IMR-90 (cell line): ENCODE data around the gene ARHGAP12. TPM values are rescaled to one million over a fixed set of nuclear protein-coding genes. Genes with fewer than 3 reads are reported as not detected.

Experiments used
- ATAC-seq: fragments of 200-7000 bp; cut with Tn5 transposase; 2 replicates; pipeline ENCODE4 v1.9.1; 2020; ENCODE audit warnings: low read depth, mild to moderate bottlenecking, moderate library complexity
- BruUV-seq: library from RNA; stranded (reverse); fragments of 400-500 nt; replicated peaks from 2 replicates; lab custom pipeline; 2021; lab: Mats Ljungman, UMichigan
- CTCF ChIA-PET: fragments of 300-600 bp; formaldehyde crosslinking; extraction: SDS; loops from one replicate; lab custom pipeline; 2021; ENCODE audit warnings: antibody characterized with exemption; lab: Yijun Ruan, JAX
- POLR2A ChIA-PET: fragments of 300-600 bp; sonication (Branson Sonifier 250); formaldehyde crosslinking; loops from one replicate; lab custom pipeline; 2022; ENCODE audit warnings: antibody characterized with exemption; ENCODE audit not compliant: unreplicated experiment; lab: Charles Lee
- DNase-seq: peaks from one replicate; pipeline ENCODE4 v3.0.0; 2013
- H2AFZ ChIP-seq: replicated peaks from 2 replicates; pipeline ENCODE3; 2013; ENCODE audit warnings: low read length, mild to moderate bottlenecking; ENCODE audit not compliant: poor library complexity
- H2AK5ac ChIP-seq: 2 replicates; pipeline ENCODE4 v1.6.1; 2013; ENCODE audit warnings: low read depth, low read length, inconsistent platforms
- H2AK9ac ChIP-seq: replicated peaks from 2 replicates; pipeline ENCODE3; 2013; ENCODE audit warnings: mild to moderate bottlenecking, low read depth, low read length, moderate library complexity; ENCODE audit not compliant: poor library complexity
- H2BK120ac ChIP-seq: 2 replicates; pipeline ENCODE4 v1.6.1; 2013; ENCODE audit warnings: low read depth, low read length, inconsistent platforms
- H2BK15ac ChIP-seq: 3 replicates; pipeline ENCODE4 v1.6.1; 2013; ENCODE audit warnings: low read depth, low read length, inconsistent platforms
- H2BK20ac ChIP-seq: 2 replicates; pipeline ENCODE4 v1.6.1; 2013; ENCODE audit warnings: low read depth, mild to moderate bottlenecking, inconsistent platforms, low read length, moderate library complexity
- H2BK5ac ChIP-seq: 2 replicates; pipeline ENCODE4 v1.6.1; 2013; ENCODE audit warnings: mild to moderate bottlenecking, low read depth, low read length, inconsistent platforms; ENCODE audit not compliant: poor library complexity, severe bottlenecking
- H3K14ac ChIP-seq: replicated peaks from 2 replicates; pipeline ENCODE4 v1.6.1; 2013; ENCODE audit warnings: low read depth, low read length, inconsistent platforms
- H3K18ac ChIP-seq: 2 replicates; pipeline ENCODE4 v1.6.1; 2013; ENCODE audit warnings: low read depth, low read length, control low read depth
- H3K23ac ChIP-seq: 2 replicates; pipeline ENCODE4 v1.6.1; 2013; ENCODE audit warnings: low read depth, low read length, inconsistent platforms
- H3K27ac ChIP-seq: 2 replicates; pipeline ENCODE4 v1.5.1; 2013; ENCODE audit warnings: mild to moderate bottlenecking, control low read depth, low read length; ENCODE audit not compliant: insufficient read depth
- H3K27me3 ChIP-seq: 2 replicates; pipeline ENCODE4 v1.6.1; 2013; ENCODE audit warnings: low read length; ENCODE audit not compliant: control insufficient read depth, insufficient read depth
- H3K36me3 ChIP-seq: 2 replicates; pipeline ENCODE4 v1.6.1; 2013; ENCODE audit warnings: low read length, mixed read lengths; ENCODE audit not compliant: control insufficient read depth, insufficient read depth
- H3K4ac ChIP-seq: 2 replicates; pipeline ENCODE4 v1.6.1; 2013; ENCODE audit warnings: low read depth, low read length, inconsistent platforms
- H3K4me1 ChIP-seq: 2 replicates; pipeline ENCODE4 v1.6.1; 2013; ENCODE audit warnings: low read length, mixed read lengths; ENCODE audit not compliant: control insufficient read depth, insufficient read depth
- H3K4me2 ChIP-seq: 2 replicates; pipeline ENCODE4 v1.6.1; 2013; ENCODE audit warnings: low read depth, mild to moderate bottlenecking, control low read depth, low read length, moderate library complexity
- H3K4me3 ChIP-seq: 2 replicates; pipeline ENCODE4 v1.5.1; 2013; ENCODE audit warnings: low read depth, mild to moderate bottlenecking, control low read depth, low read length, moderate library complexity; ENCODE audit not compliant: insufficient read depth
- H3K56ac ChIP-seq: 2 replicates; pipeline ENCODE4 v1.6.1; 2013; ENCODE audit warnings: low read length, inconsistent platforms; ENCODE audit not compliant: insufficient read depth; ENCODE audit errors: extremely low read depth
- H3K79me1 ChIP-seq, 2 experiments: 2 replicates each; pipeline ENCODE4 v1.6.1; 2013; ENCODE audit warnings: low read length in 2 of 2, inconsistent platforms in 1 of 2, low read depth in 1 of 2
- H3K9ac ChIP-seq: 2 replicates; pipeline ENCODE4 v1.6.1; 2013; ENCODE audit warnings: low read depth, low read length, control low read depth
- H3K9me1 ChIP-seq: 2 replicates; pipeline ENCODE4 v1.6.1; 2013; ENCODE audit warnings: low read length, inconsistent platforms; ENCODE audit not compliant: insufficient read depth
- H3K9me3 ChIP-seq: 2 replicates; pipeline ENCODE4 v1.6.1; 2013; ENCODE audit warnings: low read length; ENCODE audit not compliant: control insufficient read depth, insufficient read depth
- H4K20me1 ChIP-seq: 2 replicates; pipeline ENCODE4 v1.6.1; 2013; ENCODE audit warnings: low read length, inconsistent platforms; ENCODE audit not compliant: insufficient read depth
- H4K5ac ChIP-seq: 2 replicates; pipeline ENCODE4 v1.6.1; 2013; ENCODE audit warnings: mild to moderate bottlenecking, low read depth, low read length, control low read depth
- H4K8ac ChIP-seq, 2 experiments: 2 replicates each; pipeline ENCODE4 v1.6.1; 2013; ENCODE audit warnings: low read depth in 2 of 2, low read length in 2 of 2, control low read depth in 1 of 2, inconsistent platforms in 1 of 2
- H4K91ac ChIP-seq: 2 replicates; pipeline ENCODE4 v1.6.1; 2013; ENCODE audit warnings: low read depth, low read length, inconsistent platforms; ENCODE audit not compliant: insufficient read depth
- BHLHE40 ChIP-seq: fragments of 150-350 bp; IDR thresholded peaks from 2 replicates; pipeline ENCODE4 v1.6.1; 2016; ENCODE audit warnings: mild to moderate bottlenecking, low read depth, low read length
- CEBPB ChIP-seq: IDR thresholded peaks from 2 replicates; pipeline ENCODE4 v1.6.1; 2012; ENCODE audit warnings: low read depth, low read length, improper control_type of control experiment
- CHD1 ChIP-seq: IDR thresholded peaks from 2 replicates; pipeline ENCODE4 v1.6.1; 2012; ENCODE audit warnings: low read depth, low read length, improper control_type of control experiment
- CTCF ChIP-seq: conservative IDR thresholded peaks from 2 replicates; pipeline ENCODE4 v1.5.1; 2012; ENCODE audit warnings: mild to moderate bottlenecking, low read depth, low read length, improper control_type of control experiment
- FOS ChIP-seq: fragments of 150-350 bp; IDR thresholded peaks from 2 replicates; pipeline ENCODE4 v1.6.1; 2016; ENCODE audit warnings: low read depth, low read length
- MAFK ChIP-seq: IDR thresholded peaks from 2 replicates; pipeline ENCODE4 v1.6.1; 2012; ENCODE audit warnings: low read depth, low read length, improper control_type of control experiment
- MAZ ChIP-seq: IDR thresholded peaks from 2 replicates; pipeline ENCODE4 v1.6.1; 2012; ENCODE audit warnings: low read depth, mild to moderate bottlenecking, low read length, improper control_type of control experiment, moderate library complexity, borderline replicate concordance
- MXI1 ChIP-seq: IDR thresholded peaks from 2 replicates; pipeline ENCODE4 v1.6.1; 2012; ENCODE audit warnings: low read depth, mild to moderate bottlenecking, low read length, moderate library complexity, borderline replicate concordance
- NFE2L2 ChIP-seq: fragments of 150-350 bp; IDR thresholded peaks from 2 replicates; pipeline ENCODE4 v1.6.1; 2016; ENCODE audit warnings: low read depth, mild to moderate bottlenecking, low read length
- POLR2A ChIP-seq: IDR thresholded peaks from 2 replicates; pipeline ENCODE4 v1.6.1; 2012; ENCODE audit warnings: mild to moderate bottlenecking, low read depth, low read length
- RAD21 ChIP-seq: IDR thresholded peaks from 2 replicates; pipeline ENCODE4 v1.6.1; 2012; ENCODE audit warnings: low read length, improper control_type of control experiment
- RCOR1 ChIP-seq: IDR thresholded peaks from 2 replicates; pipeline ENCODE4 v1.6.1; 2012; ENCODE audit warnings: mild to moderate bottlenecking, low read length, improper control_type of control experiment; ENCODE audit not compliant: insufficient replicate concordance
- RFX5 ChIP-seq: IDR thresholded peaks from 2 replicates; pipeline ENCODE4 v1.8.0; 2012; ENCODE audit warnings: low read depth, mild to moderate bottlenecking, low read length, moderate library complexity
- SMC3 ChIP-seq: fragments of 150-350 bp; IDR thresholded peaks from 2 replicates; pipeline ENCODE4 v1.6.1; 2016; ENCODE audit warnings: low read depth, mild to moderate bottlenecking, antibody characterized with exemption, low read length, moderate library complexity
- WGBS, 2 experiments: methylation state at CpG; one replicate each; pipeline versions ENCODE4 v1.1.5 to v1.1.7; 2013; ENCODE audit warnings: missing lambda C conversion rate in 2 of 2; ENCODE audit not compliant: insufficient read length in 1 of 2; ENCODE audit errors: extremely low coverage in 2 of 2; 5-methylcytosine and 5-hydroxymethylcytosine counted together
- dilution Hi-C: fragments of 300-500 bp; cut with HindIII; formaldehyde crosslinking; loops from one replicate; pipeline ENCODE4 v1.14.3; 2018; ENCODE audit warnings: low sequenced_read_pairs; ENCODE audit not compliant: unreplicated experiment
- in situ Hi-C: fragments of 300-500 bp; cut with MboI; formaldehyde crosslinking; loops from 3 replicates; pipeline ENCODE4 v1.14.3; 2019; ENCODE audit warnings: low sequenced_read_pairs, inconsistent platforms, mixed read lengths
- intact Hi-C: fragments of 100-400 bp; cut with micrococcal nuclease; formaldehyde crosslinking; loops from 2 replicates; pipeline ENCODE4 v1.10.0; 2022
- polyA plus RNA-seq, 3 experiments: library from polyadenylated mRNA; depleted of rRNA; stranded (reverse); fragments of >200 nt; gene quantifications; 2 replicates each; pipeline ENCODE4 v1.2.3, GENCODE V29; 2012; ENCODE audit warnings: low replicate concordance in 1 of 3
- total RNA-seq: library from RNA; depleted of rRNA; stranded (reverse); fragments of >200 nt; gene quantifications from 2 replicates; pipeline ENCODE4 v1.2.3, GENCODE V29; 2012
- TF ChIP-seq, protein P1 (sequence below): fragments of 150-350 bp; IDR thresholded peaks from 2 replicates; pipeline ENCODE4 v1.6.1; 2017; ENCODE audit warnings: mild to moderate bottlenecking, antibody characterized with exemption, low read length, low read depth
- TF ChIP-seq, protein P2 (sequence below): fragments of 150-350 bp; IDR thresholded peaks from 2 replicates; pipeline ENCODE4 v1.6.1; 2016; ENCODE audit warnings: low read depth, mild to moderate bottlenecking, low read length, moderate library complexity, borderline replicate concordance

Gene ARHGAP12
- total and polyA plus RNA-seq, 2 of the 4 experiments (the other 2 are of a cell fraction): 9.0 to 28.5 TPM

- Histone ChIP-seq H4K20me1 (no peaks in the 10 kb centered on the region; the same call in 1 of the 2 replicates), H3K27ac (no peak overlapping the region), H2AK5ac (no peak overlapping the region), H4K91ac (no peak overlapping the region), H2AFZ (no peak overlapping the region), H3K9me3 (no peaks in the 10 kb centered on the region), H3K9ac (no peak overlapping the region), H2BK15ac (no peak overlapping the region), H3K4me2 (no peak overlapping the region), H3K4ac (no peak overlapping the region), H3K36me3 (peaks cover 5% of the 10 kb centered on the region), H3K4me1 (no peaks in the 10 kb centered on the region), H2BK5ac (no peak overlapping the region), H2AK9ac (no peak overlapping the region), H3K14ac (no peak overlapping the region), H3K18ac (no peak overlapping the region), H4K8ac (no peak overlapping the region), H3K4me3 (no peak overlapping the region), H3K27me3 (no peaks in the 10 kb centered on the region), H2BK120ac (no peak overlapping the region), H3K9me1 (peaks cover 8% of the 10 kb centered on the region; the same call in 1 of the 2 replicates), H4K5ac (no peak overlapping the region), H3K56ac (no peak overlapping the region), H3K79me1 (peaks cover 9 to 36% of the 10 kb centered on the region in 2 experiments), H3K23ac (no peak overlapping the region), H2BK20ac (no peak overlapping the region)
- POLR2A ChIA-PET: no interaction called here
- WGBS, 2 experiments: no CpG with 5 or more reads among the region's 1 CpG
- in situ Hi-C loops (loop anchor here (25.0 kb wide), 1 partner anchor 361 kb away; no protein-coding TSS in a partner anchor), intact Hi-C loops (no loop called here), dilution Hi-C loops (no loop called here)
- no peak for DNase-seq
- no peak for ATAC-seq
- CTCF ChIA-PET: interaction anchor here (1.3 to 1.9 kb wide), 2 partner anchors 8 to 27 kb away, joined by 3 to 5 read pairs; no protein-coding TSS in a partner anchor
- TF ChIP-seq RFX5: no peak
- no peak for TF ChIP-seq POLR2A
- no peak for TF ChIP-seq MXI1
- TF ChIP-seq, protein P1, sequence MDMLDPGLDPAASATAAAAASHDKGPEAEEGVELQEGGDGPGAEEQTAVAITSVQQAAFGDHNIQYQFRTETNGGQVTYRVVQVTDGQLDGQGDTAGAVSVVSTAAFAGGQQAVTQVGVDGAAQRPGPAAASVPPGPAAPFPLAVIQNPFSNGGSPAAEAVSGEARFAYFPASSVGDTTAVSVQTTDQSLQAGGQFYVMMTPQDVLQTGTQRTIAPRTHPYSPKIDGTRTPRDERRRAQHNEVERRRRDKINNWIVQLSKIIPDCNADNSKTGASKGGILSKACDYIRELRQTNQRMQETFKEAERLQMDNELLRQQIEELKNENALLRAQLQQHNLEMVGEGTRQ: no peak
- TF ChIP-seq BHLHE40: no peak
- TF ChIP-seq MAFK: no peak
- no peak for TF ChIP-seq CEBPB
- TF ChIP-seq FOS: no peak
- TF ChIP-seq MAZ: no peak
- TF ChIP-seq, protein P2, sequence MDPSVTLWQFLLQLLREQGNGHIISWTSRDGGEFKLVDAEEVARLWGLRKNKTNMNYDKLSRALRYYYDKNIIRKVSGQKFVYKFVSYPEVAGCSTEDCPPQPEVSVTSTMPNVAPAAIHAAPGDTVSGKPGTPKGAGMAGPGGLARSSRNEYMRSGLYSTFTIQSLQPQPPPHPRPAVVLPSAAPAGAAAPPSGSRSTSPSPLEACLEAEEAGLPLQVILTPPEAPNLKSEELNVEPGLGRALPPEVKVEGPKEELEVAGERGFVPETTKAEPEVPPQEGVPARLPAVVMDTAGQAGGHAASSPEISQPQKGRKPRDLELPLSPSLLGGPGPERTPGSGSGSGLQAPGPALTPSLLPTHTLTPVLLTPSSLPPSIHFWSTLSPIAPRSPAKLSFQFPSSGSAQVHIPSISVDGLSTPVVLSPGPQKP: no peak
- TF ChIP-seq SMC3: no peak
- no peak for TF ChIP-seq RCOR1
- TF ChIP-seq CHD1: no peak
- TF ChIP-seq CTCF: no peak
- TF ChIP-seq NFE2L2: no peak
- no peak for TF ChIP-seq RAD21
- BruUV-seq: no TSS peak
Observed at GRCh38 chr10:31851216-31851615, 77.4 kb downstream of the ARHGAP12 start.
